ENCODE measurements around the gene PLCG2.
"Not testable (repeated sequence)": the region's sequence is repeated elsewhere in the genome, so short reads cannot be mapped to it uniquely, and the experiment has no call there.

The PLCG2 gene

GRCh38 chr16:81975637-81976036 is 196.5 kb downstream of the PLCG2 start:
- DNase-seq = no peak
- no peaks in the 10 kb centered on the region for H3K4me1 ChIP-seq
- no peaks in the 10 kb centered on the region for H3K36me3 ChIP-seq
- H3K27me3 ChIP-seq = no peaks in the 10 kb centered on the region
- no peaks in the 10 kb centered on the region for H3K9me3 ChIP-seq
- no peak overlapping the region for H3K4me3 ChIP-seq (ENCODE audit: low read depth, low read length)
- no peak for TF ChIP-seq CTCF (IDR thresholded peaks at IDR 0.05; ENCODE audit: low read depth, low read length)

DNA sequence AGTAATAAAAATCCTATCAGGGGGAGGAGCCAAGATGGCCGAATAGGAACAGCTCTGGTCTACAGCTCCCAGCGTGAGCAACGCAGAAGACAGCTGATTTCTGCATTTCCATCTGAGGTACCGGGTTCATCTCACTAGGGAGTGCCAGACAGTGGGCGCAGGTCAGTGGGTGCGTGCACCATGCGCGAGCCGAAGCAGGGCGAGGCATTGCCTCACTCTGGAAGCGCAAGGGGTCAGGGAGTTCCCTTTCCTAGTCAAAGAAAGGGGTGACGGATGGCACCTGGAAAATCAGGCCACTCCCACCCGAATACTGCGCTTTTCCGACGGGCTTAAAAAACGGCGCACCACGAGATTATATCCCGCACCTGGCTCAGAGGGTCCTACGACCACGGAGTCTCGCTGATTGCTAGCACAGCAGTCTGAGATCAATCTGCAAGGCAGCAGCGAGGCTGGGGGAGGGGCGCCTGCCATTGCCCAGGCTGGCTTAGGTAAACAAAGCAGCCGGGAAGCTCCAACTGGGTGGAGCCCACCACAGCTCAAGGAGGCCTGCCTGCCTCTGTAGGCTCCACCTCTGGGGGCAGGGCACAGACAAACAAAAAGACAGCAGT is 198.3 kb downstream of the PLCG2 start:
- not testable (repeated sequence) for H3K4me1 ChIP-seq

DNA sequence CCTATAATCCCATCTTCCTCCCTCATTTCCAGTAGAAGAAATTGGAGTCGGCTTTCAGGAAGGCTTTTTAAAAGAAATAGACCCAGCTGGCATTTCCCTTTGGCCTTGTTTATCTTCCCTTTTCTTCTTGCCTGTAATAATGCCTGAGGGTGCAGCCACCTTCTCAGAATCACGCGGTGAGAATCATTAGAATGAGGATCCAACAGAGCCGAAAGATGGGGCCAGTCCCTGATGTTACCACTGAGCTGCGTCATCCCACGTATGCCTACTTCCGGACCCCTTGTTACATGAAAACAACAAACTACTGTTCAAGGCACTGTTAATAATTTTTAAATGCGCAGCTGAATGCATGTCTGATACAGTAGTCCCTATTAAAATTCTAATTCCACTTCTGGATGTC is 208.0 kb downstream of the PLCG2 start:
- TF ChIP-seq CTCF (IDR thresholded peaks at IDR 0.05; ENCODE audit: low read depth, low read length) = no peak
- DNase-seq = no peak
- Histone ChIP-seq H3K4me3 (ENCODE audit: low read depth, low read length) (no peak overlapping the region), H3K36me3 (no peaks in the 10 kb centered on the region), H3K27me3 (no peaks in the 10 kb centered on the region), H3K9me3 (no peaks in the 10 kb centered on the region), H3K4me1 (no peaks in the 10 kb centered on the region)

More for the DNA sequence above, 198.3 kb downstream of the PLCG2 start:
- not testable (repeated sequence) for DNase-seq; H3K36me3 ChIP-seq; H3K4me3 ChIP-seq (ENCODE audit: low read depth, low read length); H3K27me3 ChIP-seq; H3K9me3 ChIP-seq

DNA sequence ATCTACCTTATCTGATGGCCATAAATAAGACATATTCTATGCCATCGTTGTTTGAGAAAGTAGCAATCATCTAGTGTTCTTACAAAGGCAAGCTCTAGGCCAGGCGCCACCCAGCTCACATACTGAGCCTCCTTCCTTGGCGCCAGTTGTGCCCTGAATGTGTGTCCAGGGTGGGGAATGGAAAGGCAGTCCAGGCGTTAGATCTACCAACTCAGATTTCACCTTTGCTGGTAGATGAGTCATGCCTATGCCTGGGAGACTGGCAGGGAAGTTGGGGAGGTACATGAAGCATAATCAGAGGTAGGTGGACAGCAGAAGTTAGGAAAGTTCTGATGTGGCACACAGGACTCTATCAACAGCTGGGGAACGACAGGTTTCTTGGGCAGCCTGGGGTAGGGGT is 208.6 kb downstream of the PLCG2 start:
- TF ChIP-seq CTCF (IDR thresholded peaks at IDR 0.05; ENCODE audit: low read depth, low read length) = no peak
- DNase-seq = no peak
- H3K27me3 ChIP-seq = no peaks in the 10 kb centered on the region

GRCh38 chr16:81992859-81993258 is 213.8 kb downstream of the PLCG2 start:
- no peak for TF ChIP-seq CTCF (IDR thresholded peaks at IDR 0.05; ENCODE audit: low read depth, low read length)
- no peaks in the 10 kb centered on the region for H3K4me1 ChIP-seq
- no peak for DNase-seq
- H3K36me3 ChIP-seq = no peaks in the 10 kb centered on the region
- no peak overlapping the region for H3K4me3 ChIP-seq (ENCODE audit: low read depth, low read length)
- H3K27me3 ChIP-seq = no peaks in the 10 kb centered on the region
- no peaks in the 10 kb centered on the region for H3K9me3 ChIP-seq

More for the DNA sequence above, 208.6 kb downstream of the PLCG2 start:
- Histone ChIP-seq H3K4me3 (ENCODE audit: low read depth, low read length) (no peak overlapping the region), H3K9me3 (no peaks in the 10 kb centered on the region), H3K4me1 (no peaks in the 10 kb centered on the region), H3K36me3 (no peaks in the 10 kb centered on the region)

DNA sequence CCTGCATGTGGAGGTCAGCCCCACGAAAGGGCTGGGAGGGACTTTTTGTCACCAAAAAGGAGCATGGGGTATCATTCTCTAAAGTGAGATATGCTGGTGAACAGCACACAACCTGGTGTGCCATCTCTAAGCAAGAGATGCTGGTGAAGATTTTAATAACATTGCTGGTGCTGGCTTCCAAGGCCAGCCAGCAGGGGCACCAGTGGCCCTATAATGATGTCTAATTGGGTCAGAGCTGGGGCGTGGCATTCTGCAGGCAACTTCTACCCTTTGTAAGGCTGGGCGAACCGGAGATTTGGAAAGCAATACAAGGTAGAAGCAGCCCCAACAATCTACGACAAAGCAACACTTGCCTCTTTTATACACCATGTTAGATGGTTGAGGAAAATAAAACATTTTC is 215.4 kb downstream of the PLCG2 start:
- Histone ChIP-seq H3K9me3 (no peaks in the 10 kb centered on the region), H3K4me3 (ENCODE audit: low read depth, low read length) (no peak overlapping the region), H3K4me1 (no peaks in the 10 kb centered on the region), H3K36me3 (no peaks in the 10 kb centered on the region), H3K27me3 (no peaks in the 10 kb centered on the region)
- peak; percentile 9; the same call in 1 of the 2 replicates for TF ChIP-seq CTCF (IDR thresholded peaks at IDR 0.05; ENCODE audit: low read depth, low read length)
- no peak for DNase-seq

DNA sequence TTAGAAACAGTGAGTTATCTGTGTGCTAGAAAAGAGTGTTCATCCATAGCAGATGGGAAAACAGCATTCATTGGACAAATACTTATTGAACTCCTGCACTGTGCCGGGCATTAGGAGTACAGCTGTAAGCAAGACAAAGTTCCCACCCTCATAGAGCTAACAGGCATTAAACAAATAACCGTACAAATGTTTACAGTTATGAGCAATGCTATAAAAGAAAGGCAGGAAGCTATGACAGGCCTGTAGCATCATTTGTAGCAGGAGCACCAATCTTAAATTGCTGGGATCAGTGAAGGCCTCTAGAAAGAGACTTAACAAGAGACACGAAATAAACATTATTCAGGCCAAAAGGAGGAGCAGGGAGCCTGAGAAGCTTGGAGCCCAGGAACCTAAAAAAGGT is 216.6 kb downstream of the PLCG2 start:
- H3K36me3 ChIP-seq = no peaks in the 10 kb centered on the region
- no peaks in the 10 kb centered on the region for H3K4me1 ChIP-seq
- no peak overlapping the region for H3K4me3 ChIP-seq (ENCODE audit: low read depth, low read length)
- no peak for TF ChIP-seq CTCF (IDR thresholded peaks at IDR 0.05; ENCODE audit: low read depth, low read length)
- H3K27me3 ChIP-seq = no peaks in the 10 kb centered on the region
- DNase-seq = no peak
- H3K9me3 ChIP-seq = no peaks in the 10 kb centered on the region

Measured in BE2C (cell line).